ENCODE measurements around the gene RPS27.

The RPS27 gene

DNA sequence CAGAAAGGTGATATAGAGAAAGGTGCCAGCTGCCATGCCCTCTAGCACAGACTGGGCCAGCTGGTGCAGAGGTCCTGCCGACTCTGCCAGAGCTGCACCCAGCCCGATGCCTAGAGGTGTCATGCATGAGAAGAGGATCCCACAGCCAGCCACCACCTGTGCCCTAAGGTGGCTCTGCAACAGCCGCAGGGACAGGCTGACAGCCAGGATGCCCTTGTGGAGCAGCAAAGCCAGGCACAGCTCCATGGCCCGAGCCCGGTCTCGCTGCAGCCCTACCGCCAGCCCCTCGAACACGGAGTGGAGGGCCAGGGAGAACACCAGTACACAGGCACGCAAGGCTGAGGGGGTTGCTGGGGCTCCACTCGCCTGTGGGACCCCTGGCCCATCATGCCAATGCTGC is 30.4 kb upstream of the RPS27 start:
- in situ Hi-C loops (cut with MboI; ENCODE audit: low sequenced_read_pairs): no loop called here

DNA sequence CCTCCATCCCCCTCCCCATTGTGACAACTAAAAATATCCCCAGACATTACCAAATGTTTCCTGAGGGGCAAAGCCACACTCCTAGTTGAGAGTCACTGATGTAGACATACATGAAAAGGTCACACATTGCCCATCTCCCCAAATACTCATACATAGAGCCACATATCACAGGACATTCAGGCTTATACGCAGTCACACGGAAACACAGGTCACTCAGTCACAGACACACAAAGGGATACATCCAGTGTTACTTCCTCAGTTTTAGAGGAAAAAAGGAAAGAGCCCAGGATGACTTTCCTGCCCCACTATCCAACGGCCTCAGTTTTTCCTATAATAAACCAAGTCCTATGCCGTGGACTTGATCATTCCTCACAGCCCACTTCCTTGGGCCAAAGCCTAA is 29.1 kb upstream of the RPS27 start:
- in situ Hi-C loops (cut with MboI; ENCODE audit: low sequenced_read_pairs): no loop called here

DNA sequence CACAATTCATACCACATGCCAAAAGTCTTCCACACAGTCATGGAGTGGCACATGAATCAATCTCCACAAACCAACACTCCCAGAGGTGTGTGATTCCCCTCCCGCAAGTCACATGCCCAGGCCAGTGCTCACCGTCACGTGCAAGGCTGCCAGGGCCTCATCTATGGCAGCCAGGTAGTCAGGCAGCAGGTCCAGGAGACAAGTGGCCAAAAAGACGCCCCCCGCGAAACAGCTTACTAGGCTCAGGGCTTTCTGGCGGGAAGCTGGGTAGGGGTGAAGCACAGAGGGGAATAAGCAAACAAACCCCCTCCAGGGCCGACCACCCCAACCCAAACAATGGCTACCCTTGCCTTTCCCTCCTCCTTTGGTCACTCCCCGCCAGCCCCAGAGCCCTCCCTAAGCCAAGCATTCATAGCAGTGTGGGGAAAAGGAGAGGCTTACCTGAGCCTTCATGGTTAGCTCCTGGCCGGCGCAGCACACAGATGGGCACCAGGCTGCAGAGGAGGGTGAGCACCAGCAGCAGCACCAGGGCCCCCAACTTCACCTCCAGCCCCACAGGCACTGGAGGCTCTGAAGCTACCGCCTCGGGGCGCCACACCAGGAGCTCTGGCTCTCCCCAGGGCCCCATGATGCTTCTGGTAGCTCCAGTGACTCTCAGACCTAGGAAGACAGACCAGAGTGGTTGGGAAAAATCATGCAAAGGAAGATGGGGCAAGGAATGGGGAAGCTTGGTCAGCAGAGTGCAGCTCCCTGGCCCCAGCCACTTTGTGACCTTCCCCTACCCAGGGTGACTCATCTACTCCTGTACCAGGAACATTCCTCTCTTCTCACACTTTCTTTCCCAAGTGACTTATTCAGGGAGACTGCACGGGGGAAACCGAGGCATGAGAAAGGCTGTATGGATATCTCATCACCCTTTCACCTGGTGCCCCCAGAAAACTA is 28.2 kb upstream of the RPS27 start:
- in situ Hi-C loops (cut with MboI; ENCODE audit: low sequenced_read_pairs): no loop called here

DNA sequence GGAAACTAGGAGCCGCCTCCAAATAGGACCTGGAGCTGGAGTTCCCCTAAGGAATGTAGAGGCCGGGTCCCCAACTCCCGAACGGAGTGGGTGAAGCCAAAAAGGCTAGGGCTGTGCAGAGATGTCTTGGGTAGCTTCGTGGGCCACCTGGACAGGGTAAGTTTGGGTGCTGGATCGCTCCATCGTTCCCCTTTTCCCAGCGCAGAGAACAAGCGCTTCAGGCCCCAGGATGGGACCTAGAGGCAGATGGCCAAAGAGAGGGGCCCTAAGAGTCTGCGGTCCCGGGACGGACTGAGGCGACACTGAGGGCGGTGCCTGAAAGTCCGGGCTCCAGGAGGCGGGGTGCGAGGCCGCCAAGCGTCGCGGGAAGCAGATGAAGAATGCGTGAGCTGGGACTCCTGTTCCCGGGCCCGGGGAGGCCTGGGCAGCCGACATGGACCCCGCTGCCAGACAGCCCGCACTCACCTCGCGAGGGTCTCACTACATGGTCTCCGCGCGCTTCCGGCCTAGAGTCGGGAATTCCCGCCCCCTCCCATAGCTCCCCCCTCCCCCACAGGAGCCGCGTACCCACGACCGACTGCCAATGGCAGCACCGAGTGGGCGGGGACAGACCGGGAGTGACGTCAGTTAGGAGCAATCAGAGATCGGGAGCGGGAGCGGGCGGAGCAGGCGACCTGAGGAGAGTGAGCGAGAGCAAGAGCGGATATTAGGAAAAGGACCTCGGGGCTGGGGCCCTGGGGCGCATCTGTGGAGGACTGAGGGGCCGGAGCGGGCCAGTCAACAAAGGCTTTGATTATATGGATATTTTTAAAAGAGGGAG is 27.3 kb upstream of the RPS27 start, which contains the start of gene SLC39A1:
Gene SLC39A1 (minus strand): TSS at position 508 of the 820 bp plus-strand sequence. CDS start 822 bp downstream, outside the sequence.
- in situ Hi-C loops (cut with MboI; ENCODE audit: low sequenced_read_pairs): no loop called here

DNA sequence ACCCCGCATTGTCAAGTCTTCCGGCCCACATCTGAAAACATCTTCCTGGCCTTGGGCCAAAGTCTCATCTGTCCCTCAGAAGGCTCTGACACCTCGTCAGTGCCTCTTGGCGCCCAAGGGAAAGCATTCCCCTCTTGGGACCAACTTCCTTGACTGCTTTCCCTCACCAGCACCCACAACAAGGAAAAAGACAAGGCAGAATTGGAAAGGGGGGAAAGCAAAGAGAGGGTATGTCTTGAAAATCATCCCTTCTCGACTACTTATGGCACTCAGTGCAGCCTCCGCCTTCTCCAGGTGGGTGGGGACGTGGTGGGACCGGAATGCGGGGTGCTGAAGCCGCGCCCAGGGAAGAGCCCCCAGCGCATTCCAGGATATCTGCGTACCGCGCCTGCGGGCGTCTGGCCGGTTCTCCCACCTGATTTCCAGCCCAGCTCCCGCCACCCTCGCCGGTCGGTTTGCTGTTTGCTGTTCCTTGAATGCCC is 26.7 kb upstream of the RPS27 start:
- in situ Hi-C loops (cut with MboI; ENCODE audit: low sequenced_read_pairs): no loop called here

DNA sequence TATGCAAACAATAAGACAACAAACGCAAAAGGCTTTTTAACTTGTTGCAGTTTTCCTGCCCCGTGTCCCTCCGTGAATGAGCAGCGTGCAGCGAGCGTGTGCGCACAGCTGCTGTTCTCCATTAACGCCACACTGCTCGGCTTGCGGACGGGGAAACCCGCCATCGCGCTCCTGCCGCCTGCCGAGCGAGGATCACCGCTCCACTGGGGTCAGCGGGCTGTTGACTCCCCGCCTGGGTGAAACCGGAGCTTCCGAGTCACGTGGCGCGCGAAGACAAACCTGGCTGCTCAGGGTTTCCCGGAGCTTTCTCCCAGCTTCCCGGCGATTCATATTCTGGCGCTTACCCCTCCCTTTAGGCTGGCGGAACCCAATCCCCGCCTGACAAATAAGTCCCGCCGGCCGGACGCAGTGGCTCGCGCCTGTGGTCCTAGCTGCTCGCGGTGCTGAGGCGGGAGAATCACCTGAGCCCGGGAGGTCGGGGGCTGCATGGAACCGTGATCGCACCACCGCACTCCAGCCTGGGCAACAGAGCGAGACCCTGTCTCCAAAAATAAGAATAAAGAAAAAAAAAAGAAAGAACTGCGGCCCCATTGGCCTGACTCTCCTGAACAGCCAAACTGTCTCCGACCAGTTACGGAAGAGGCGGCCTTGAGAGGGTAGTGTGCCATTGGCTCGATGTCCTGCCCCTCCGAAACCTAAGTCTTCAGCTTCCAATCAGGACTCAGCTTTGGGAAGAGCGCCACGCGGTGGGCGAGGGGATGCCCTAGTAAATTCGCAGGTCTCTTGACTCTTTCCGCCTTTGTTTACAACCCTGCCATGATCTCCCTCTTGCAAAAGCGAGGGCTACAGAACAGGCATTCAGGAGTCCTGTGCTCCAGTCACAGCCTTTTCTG is 23.2 kb upstream of the RPS27 start, which contains the start of gene CREB3L4:
Gene CREB3L4 (plus strand): TSS at position 796 of the 893 bp plus-strand sequence. CDS start 624 bp downstream, outside the sequence.
- in situ Hi-C loops (cut with MboI; ENCODE audit: low sequenced_read_pairs): no loop called here

DNA sequence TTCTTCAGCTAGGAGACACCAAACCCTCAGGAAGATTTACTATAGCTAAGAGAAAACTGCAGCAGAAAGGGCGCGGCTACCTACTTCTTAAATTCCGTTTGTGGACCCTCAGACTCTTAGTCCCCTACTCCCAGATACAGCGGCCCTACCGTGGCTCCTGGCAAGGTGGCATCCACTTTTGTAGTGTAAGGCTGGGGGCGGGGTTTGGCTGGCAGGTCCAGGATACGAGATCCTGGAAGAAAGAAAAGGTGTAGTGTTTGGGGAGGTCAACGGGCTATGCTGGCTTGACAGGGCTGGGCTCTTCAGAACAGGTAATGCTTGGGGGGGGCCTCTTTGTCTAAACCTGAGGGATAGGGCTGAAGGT is 22.6 kb upstream of the RPS27 start:
- in situ Hi-C loops (cut with MboI; ENCODE audit: low sequenced_read_pairs): no loop called here

DNA sequence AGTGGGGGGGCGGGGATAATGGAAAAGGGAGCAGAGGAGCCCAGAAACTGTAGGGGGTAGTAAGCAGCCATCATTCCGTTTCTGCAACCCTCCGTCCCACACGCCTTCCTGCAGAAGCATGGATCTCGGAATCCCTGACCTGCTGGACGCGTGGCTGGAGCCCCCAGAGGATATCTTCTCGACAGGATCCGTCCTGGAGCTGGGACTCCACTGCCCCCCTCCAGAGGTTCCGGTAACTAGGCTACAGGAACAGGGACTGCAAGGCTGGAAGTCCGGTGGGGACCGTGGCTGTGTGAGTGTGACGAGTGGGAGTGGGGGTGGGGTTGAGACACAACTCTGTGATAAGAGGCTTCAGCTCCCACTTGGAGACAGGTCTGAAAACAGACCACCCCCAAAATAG is 22.2 kb upstream of the RPS27 start:
- in situ Hi-C loops (cut with MboI; ENCODE audit: low sequenced_read_pairs): no loop called here

DNA sequence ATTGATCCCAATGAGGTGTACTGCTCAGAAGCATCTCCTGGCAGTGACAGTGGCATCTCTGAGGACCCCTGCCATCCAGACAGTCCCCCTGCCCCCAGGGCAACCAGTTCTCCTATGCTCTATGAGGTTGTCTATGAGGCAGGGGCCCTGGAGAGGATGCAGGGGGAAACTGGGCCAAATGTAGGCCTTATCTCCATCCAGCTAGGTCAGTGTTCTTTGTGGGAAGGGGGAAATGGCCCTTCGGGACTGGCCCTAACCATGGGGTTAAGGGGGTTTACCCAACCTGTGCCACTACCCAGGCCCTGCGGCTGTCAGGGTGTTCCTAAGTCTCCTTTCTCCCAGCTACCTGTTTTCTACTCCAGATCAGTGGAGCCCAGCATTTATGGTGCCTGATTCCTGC is 21.6 kb upstream of the RPS27 start:
- in situ Hi-C loops (cut with MboI; ENCODE audit: low sequenced_read_pairs): no loop called here

DNA sequence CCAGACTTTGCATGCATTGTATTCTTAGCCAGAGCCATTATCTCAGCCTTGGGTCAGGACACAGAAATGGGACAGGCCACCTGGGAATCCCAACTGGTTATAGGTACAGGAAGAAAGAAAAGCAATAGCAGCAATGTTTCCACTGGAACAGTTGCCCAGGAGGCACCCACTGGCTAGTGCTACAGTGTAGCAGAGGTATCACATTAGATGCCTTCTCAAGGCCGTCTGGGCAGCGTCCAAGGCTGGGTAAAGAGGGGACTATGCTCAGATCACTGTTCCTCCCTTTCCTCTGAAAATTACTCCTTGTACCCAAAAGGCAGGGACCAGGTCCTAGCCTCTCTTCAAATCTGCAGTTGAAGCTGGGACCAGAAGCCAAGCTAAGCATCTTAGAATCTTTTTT is 20.2 kb upstream of the RPS27 start:
- in situ Hi-C loops (cut with MboI; ENCODE audit: low sequenced_read_pairs): no loop called here

DNA sequence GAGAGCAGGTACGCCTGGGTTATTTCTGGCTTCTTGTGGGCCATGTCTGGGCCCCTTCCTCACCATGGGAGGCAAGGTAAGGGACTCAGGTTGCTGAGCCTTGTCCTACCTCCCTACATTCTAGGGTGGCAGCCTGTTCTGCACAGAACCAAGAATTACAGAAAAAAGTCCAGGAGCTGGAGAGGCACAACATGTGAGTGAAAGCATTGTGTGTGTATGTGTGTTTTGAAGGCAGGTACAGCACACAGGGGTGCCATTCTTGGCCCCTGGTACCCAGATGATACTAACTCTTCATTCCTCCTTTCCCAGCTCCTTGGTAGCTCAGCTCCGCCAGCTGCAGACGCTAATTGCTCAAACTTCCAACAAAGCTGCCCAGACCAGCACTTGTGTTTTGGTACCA is 17.5 kb upstream of the RPS27 start:
- in situ Hi-C loops (cut with MboI; ENCODE audit: low sequenced_read_pairs): no loop called here

DNA sequence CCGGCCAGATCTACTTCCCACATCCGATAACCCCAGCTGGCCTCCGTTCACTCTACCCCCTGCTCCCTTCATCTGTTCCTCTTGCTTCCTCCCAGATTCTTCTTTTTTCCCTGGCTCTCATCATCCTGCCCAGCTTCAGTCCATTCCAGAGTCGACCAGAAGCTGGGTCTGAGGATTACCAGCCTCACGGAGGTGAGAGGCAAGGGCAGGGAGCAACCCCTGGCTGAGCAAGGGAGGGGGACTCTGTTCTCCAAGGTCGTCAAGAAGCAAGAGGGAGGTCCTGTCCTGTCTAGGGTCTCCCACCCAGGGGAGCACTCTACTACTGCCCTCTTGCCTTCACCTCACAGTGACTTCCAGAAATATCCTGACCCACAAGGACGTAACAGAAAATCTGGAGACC is 17.0 kb upstream of the RPS27 start:
- in situ Hi-C loops (cut with MboI; ENCODE audit: low sequenced_read_pairs): no loop called here

DNA sequence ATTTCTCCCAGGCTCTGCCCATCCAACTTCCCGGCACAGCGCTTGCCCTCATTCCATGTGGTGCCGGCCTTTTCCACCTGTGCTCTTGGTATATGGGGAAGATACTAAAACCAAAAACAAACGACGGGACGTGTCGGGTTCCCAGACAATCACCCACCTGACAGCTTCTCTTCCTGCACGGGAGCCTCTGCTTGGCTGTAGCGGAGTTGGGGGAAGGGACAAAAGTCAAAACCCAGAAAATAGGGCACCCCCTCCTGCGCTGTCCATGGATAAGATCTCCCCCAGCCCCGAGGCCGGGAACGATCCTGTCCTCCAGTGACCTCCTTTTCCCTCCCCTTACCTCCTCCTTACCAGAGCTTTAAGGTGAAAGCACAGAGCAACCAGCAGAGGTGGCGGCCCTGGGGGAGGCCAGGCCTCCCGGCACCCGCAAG is 13.7 kb upstream of the RPS27 start:
- in situ Hi-C loops (cut with MboI; ENCODE audit: low sequenced_read_pairs): loop anchor here (25.0 kb wide), 3 partner anchors 165 to 440 kb away; partner anchors contain the start of genes ILF2, S100A3, S100A4 and S100A5

DNA sequence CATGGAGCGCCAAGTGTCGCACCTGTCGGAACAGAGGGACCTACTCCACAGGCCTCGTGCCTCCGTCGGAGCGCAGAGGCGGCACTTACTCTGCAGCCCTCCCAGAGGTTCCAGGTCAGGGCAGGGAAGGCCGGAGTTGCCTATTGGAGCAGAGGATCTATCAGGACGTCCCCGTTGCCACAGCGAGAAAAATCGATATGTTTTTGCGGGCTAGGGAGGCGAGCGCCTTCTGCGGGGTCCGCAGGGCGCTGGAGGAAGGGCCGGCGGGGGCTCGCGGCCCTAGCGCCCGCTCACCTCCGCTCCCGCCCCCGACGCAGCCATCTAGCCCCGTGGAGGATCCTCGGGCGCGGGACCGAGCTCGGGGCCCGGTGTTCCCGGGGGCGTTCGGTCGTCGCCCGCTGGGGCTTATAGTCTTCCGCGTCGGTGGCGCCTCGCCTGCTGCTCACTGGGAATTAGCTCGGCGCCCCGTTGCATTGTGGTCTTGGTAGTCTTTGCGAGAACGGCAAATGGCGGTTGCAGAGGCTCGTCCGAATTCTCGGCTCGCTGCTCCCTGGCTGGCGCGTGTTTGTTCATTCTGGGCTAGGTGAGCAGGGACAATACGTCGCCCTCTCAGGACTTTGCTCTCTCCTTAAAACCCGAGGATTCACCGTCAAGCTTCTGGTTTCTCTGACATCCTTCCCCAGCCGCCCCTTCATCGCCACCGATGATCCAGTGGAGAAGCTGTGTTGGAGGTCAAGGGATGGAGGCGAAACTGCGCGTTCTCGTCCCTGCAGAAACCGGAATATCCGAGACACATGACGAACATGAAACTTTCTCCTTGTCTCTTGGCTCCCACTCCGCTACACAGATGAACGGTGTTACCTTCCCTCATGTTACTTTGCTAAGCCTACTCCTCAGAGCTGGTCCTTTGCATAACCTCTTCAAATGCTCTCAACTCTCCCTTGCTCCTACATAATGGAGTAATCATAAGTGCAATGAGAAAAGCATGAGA is 13.0 kb upstream of the RPS27 start, which contains the start of gene JTB:
Gene JTB (minus strand): TSS at position 425 of the 991 bp plus-strand sequence. CDS start 422 bp downstream, at position 3.
- in situ Hi-C loops (cut with MboI; ENCODE audit: low sequenced_read_pairs): loop anchor here (25.0 kb wide), 3 partner anchors 165 to 440 kb away; partner anchors contain the start of genes ILF2, S100A3, S100A4 and S100A5

DNA sequence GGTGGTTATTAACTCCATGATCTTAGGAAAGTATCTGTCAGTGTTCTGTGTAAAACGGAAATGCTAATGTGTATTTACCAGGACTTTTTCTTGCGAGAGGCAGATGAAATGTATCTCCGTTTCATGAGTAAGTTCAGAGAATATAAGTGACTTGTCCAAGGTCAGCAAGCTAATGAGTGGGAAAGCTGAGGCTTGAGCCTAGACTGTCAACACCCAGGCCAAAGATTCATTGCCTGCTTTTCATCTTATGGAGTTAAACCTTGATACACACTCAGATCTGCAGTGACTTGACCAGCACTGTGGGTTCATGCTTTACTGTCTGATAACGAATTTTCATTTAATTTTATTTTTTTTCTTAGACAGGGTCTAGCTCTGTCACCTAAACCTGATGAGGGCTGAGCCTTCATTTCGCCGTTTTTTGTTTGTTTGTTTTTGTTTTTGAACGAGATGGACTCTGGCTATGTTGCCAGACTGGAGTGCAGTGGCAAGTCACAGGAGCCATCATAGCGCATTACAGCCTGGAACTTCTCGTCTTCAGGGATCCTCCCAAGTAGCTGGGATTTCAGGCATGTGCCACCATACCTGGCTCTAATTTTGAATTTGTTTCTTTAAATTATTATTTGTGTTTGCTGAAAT is 12.2 kb upstream of the RPS27 start:
- in situ Hi-C loops (cut with MboI; ENCODE audit: low sequenced_read_pairs): loop anchor here (25.0 kb wide), 3 partner anchors 166 to 441 kb away; partner anchors contain the start of genes ILF2, S100A3, S100A4 and S100A5

DNA sequence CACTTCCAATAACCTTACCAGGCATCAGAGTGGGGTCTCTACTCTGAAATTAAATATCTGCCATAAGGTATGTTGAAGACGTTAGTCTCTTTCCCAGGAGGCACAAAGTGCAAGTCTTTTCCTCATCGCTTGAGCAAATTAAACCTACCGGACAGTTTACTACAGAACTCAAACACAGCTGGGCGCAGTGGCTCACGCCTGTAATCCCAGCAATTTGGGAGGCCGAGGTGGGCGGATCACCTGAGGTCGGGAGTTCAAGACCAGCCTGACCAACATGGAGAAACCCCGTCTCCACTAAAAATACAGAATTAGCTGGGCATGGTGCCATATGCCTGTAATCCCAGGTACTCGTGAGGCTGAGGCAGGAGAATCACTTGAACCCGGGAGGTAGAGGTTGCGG is 11.5 kb upstream of the RPS27 start:
- in situ Hi-C loops (cut with MboI; ENCODE audit: low sequenced_read_pairs): loop anchor here (25.0 kb wide), 3 partner anchors 167 to 442 kb away; partner anchors contain the start of genes ILF2, S100A3, S100A4 and S100A5

DNA sequence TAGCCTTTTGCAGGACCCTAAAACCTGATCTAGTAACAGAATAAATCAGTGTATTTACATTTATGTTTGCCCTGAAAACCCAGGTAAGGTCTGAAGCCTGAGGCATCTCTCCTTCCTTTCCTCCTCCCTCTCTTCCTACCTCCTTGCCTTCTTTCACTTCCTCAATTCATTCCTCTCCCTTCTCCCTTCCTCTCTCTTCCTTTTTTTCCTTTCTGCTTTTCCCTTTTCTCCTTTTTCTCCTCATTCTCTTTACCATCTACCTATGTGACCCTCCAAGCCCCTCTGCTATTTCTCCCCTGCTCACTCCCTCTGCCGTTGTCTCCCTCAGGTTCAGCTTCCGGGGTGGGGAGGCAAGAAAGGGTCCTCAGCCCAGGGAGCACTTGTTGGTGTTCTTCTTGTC is 8.8 kb upstream of the RPS27 start:
- in situ Hi-C loops (cut with MboI; ENCODE audit: low sequenced_read_pairs): loop anchor here (25.0 kb wide), 3 partner anchors 169 to 444 kb away; partner anchors contain the start of genes ILF2, S100A3, S100A4 and S100A5

All from HL-60/S4 treated with phorbol 12-myristate 13-acetate at 8.2 ng/mL for 4 days and 3 days (cell line).